Esophagus muscularis mucosa (tissue), 4 donors: ENCODE data around the gene LENG8.

Experiments used
- CTCF ChIP-seq, 3 experiments: fragments of 200-600 bp in 2 of 3; fragments of 450-650 bp in 1 of 3; sonication (generic) in 2 of 3; IDR thresholded peaks; one replicate each; pipeline ENCODE4 v1.5.1; 2017 to 2019; ENCODE audit warnings: antibody characterized with exemption in 3 of 3, mild to moderate bottlenecking in 2 of 3, moderate library complexity in 1 of 3
- EP300 ChIP-seq: sonication (generic); formaldehyde crosslinking; IDR thresholded peaks from one replicate; pipeline ENCODE4 v1.6.1; 2017; ENCODE audit warnings: antibody characterized with exemption
- POLR2A ChIP-seq: fragments of 450-650 bp; IDR thresholded peaks from one replicate; pipeline ENCODE4 v1.6.1; 2017; ENCODE audit warnings: antibody characterized with exemption, moderate library complexity, mild to moderate bottlenecking, low read depth
- POLR2AphosphoS5 ChIP-seq, 2 donors: sonication (generic); formaldehyde crosslinking; IDR thresholded peaks; one replicate each; pipeline ENCODE4 v1.6.1; 2017; ENCODE audit warnings: antibody characterized with exemption in 2 of 2

DNA sequence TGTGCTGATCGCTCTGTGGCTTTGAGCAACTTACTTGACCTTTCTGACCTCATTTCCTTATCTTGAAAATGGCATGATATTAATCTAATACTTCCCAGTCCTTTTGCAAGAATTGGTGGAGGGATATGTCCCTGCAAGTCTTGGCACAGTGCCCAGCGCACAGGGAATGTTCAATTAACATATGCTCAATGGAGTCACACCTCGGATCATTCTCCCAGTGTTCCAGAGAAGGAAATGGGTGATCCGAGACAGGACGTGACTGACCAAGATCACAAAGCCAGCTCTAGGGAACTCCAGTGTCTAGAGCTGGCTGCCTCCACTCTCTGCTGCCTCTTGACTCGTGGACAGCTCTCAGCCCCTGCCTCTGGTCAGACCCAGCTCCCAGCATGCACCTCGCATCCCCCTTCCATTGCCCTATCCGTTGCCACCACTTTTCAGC lies 20.5 kb downstream of the LENG8 start:
- TF ChIP-seq CTCF (IDR thresholded peaks at IDR 0.05) (no peak), POLR2A (no peak), EP300 (no peak), POLR2AphosphoS5 (IDR thresholded peaks at IDR 0.05) (peak; percentile 48 to 57)
